Osteocyte (in vitro differentiated cells): ENCODE results near the gene ATXN7. TPM values are rescaled to one million over a fixed set of nuclear protein-coding genes. Genes with fewer than 3 reads are reported as not detected.

Source experiments
- DNase-seq: peaks from one replicate; pipeline ENCODE4 v3.0.0; 2021; ENCODE audit warnings: mixed read lengths; ENCODE audit not compliant: unreplicated experiment; ENCODE audit errors: extremely low spot score
- H3K27ac Mint-ChIP-seq: one replicate; pipeline ENCODE4 v1.8.0; 2021; ENCODE audit warnings: mild to moderate bottlenecking, mixed read lengths; ENCODE audit not compliant: unreplicated experiment
- H3K27me3 Mint-ChIP-seq: one replicate; pipeline ENCODE4 v1.8.0; 2021; ENCODE audit warnings: mixed read lengths; ENCODE audit not compliant: unreplicated experiment
- H3K36me3 Mint-ChIP-seq: one replicate; pipeline ENCODE4 v1.8.0; 2021; ENCODE audit warnings: mixed read lengths; ENCODE audit not compliant: unreplicated experiment
- H3K4me1 Mint-ChIP-seq: one replicate; pipeline ENCODE4 v1.8.0; 2021; ENCODE audit warnings: mixed read lengths; ENCODE audit not compliant: unreplicated experiment
- H3K4me3 Mint-ChIP-seq: one replicate; pipeline ENCODE4 v1.8.0; 2021; ENCODE audit warnings: mild to moderate bottlenecking, moderate library complexity, mixed read lengths; ENCODE audit not compliant: unreplicated experiment
- H3K9me3 Mint-ChIP-seq: one replicate; pipeline ENCODE4 v1.8.0; 2021; ENCODE audit warnings: mixed read lengths; ENCODE audit not compliant: unreplicated experiment
- total RNA-seq: library from RNA; stranded (reverse); gene quantifications from 2 replicates; pipeline ENCODE4 v1.2.1, GENCODE V29; 2021
- TF ChIP-seq, protein P1 (sequence below): fragments of 200-600 bp; sonication (generic); IDR thresholded peaks from 2 replicates; pipeline ENCODE4 v1.5.0; 2021; ENCODE audit warnings: antibody characterized with exemption, mild to moderate bottlenecking, moderate library complexity

ATXN7 gene
- total RNA-seq, 1 donor from 2014 or later: 22.7 TPM

DNA sequence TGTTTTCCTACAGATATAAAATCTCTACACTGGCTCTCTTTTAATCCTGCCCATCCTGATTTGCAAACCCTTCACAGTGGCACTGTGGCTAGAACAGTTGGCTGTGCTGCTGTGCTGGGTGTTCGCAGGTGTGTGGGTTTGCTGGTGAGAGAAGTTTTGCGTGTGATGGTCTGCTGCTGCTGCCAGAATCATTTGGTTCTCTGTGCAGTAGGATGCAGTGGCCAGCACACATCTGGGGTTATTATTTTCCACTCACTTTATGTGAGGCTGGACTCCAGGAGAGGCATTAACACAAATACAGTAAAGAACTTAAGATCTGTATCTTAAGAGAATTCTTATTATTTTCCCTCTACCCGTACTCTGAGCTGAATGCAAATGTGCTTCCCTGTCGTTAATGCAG lies 175.7 kb downstream of the ATXN7 start:
- Mint-ChIP-seq H3K36me3 (no peaks in the 10 kb centered on the region), H3K9me3 (peaks cover 2% of the 10 kb centered on the region), H3K27me3 (peaks cover 8% of the 10 kb centered on the region), H3K27ac (no peak overlapping the region), H3K4me1 (no peaks in the 10 kb centered on the region), H3K4me3 (no peak overlapping the region)
- no peak for DNase-seq
- TF ChIP-seq, protein P1, sequence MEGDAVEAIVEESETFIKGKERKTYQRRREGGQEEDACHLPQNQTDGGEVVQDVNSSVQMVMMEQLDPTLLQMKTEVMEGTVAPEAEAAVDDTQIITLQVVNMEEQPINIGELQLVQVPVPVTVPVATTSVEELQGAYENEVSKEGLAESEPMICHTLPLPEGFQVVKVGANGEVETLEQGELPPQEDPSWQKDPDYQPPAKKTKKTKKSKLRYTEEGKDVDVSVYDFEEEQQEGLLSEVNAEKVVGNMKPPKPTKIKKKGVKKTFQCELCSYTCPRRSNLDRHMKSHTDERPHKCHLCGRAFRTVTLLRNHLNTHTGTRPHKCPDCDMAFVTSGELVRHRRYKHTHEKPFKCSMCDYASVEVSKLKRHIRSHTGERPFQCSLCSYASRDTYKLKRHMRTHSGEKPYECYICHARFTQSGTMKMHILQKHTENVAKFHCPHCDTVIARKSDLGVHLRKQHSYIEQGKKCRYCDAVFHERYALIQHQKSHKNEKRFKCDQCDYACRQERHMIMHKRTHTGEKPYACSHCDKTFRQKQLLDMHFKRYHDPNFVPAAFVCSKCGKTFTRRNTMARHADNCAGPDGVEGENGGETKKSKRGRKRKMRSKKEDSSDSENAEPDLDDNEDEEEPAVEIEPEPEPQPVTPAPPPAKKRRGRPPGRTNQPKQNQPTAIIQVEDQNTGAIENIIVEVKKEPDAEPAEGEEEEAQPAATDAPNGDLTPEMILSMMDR: no peak

DNA sequence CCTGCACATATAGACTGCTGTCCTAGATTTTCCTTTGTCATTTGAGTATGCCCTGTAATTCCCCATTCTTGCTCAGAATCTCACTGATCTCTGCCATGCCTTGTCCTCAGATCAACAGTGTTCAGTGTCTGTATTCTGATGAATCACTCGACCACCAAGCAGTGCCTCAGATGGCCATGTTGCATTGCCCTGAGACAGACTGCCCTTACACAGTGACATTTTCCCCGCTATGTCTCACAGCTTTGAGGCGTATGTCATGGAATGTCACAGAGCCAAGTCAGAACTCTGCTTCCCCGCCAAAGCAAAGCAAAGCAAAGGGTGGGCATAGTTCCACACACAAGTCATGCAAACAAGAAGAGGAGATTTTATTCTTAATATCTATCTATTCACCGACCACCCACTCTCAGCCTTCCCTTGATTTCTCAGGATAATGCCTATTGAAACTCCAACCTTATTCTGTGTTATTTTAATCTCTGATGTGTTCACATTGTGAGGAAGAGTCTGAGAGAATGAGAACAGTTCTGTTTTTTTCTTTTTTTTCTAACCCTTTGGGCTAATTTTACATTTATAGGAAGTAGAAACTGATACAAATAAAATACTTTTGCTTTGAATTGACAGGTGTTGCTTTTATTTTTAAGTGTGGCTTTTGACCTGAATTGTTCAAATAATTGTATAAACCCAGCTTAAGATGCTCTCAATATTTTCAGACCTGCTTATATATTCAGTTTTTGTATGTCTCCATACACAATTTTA lies 176.5 kb downstream of the ATXN7 start:
- Mint-ChIP-seq H3K36me3 (no peaks in the 10 kb centered on the region), H3K4me3 (no peak overlapping the region), H3K9me3 (no peaks in the 10 kb centered on the region), H3K27ac (no peak overlapping the region), H3K27me3 (peaks cover 8% of the 10 kb centered on the region), H3K4me1 (no peaks in the 10 kb centered on the region)
- DNase-seq: no peak
- TF ChIP-seq, protein P1: no peak

GRCh38 chr3:64042952-64043351 lies 179.3 kb downstream of the ATXN7 start:
- H3K36me3 Mint-ChIP-seq: no peaks in the 10 kb centered on the region
- no peak overlapping the region for H3K27ac Mint-ChIP-seq
- no peak overlapping the region for H3K4me3 Mint-ChIP-seq
- H3K27me3 Mint-ChIP-seq: peaks cover 8% of the 10 kb centered on the region
- H3K9me3 Mint-ChIP-seq: no peaks in the 10 kb centered on the region
- TF ChIP-seq, protein P1: no peak
- H3K4me1 Mint-ChIP-seq: peaks cover 4% of the 10 kb centered on the region
- no peak for DNase-seq

DNA sequence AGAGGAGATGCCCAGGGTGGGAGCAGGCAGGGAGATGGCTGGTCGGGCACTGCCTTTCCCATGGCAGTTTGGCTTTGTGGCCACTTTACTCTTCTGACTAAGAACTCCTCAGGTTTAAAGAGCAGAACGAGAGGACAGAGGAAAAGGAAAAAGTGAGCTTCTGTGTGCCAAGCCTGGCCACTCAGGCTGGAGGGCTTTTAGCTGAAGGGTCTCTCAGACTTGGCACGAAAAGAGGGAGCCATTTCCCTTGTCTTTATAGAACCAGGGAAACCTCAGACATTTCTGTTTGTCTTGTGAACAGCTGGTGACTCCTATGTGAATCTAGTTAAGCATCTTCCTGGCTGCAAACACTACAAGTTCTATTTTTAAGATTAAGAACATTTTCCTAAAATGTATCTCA lies 182.9 kb downstream of the ATXN7 start:
- H3K4me3 Mint-ChIP-seq: no peak overlapping the region
- no peaks in the 10 kb centered on the region for H3K36me3 Mint-ChIP-seq
- peaks cover 4% of the 10 kb centered on the region for H3K4me1 Mint-ChIP-seq
- H3K27me3 Mint-ChIP-seq: no peaks in the 10 kb centered on the region
- H3K27ac Mint-ChIP-seq: no peak overlapping the region
- no peaks in the 10 kb centered on the region for H3K9me3 Mint-ChIP-seq
- TF ChIP-seq, protein P1: no peak
- DNase-seq: no peak

DNA sequence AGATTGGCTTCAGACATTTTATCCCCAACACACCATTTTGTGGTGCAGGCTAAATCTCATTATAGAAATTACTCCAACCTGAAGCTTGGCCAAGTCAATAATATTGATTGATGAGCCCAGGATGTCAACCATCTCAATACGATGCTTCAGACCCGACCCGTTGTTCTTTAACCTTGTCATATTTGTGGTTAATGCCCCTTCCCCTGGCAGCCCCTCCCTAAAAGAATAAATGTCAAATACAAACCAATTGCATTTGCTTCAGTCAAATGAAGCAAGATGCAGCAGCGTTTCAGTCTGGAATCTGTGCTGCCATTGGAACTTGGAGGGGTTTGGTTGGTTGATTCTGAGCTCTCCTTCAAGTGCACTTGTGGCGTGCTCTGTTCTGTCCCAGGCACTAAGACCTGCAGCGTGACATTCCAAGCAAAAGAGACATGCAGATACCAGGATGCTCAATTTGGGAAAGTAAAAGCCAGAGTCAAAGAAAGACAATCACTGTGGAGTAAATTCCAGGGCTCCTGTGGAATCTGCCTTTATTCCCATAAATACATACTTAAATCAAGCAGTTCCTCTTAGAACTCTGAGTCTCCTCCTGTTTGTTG lies 183.4 kb downstream of the ATXN7 start:
- Mint-ChIP-seq H3K27me3 (no peaks in the 10 kb centered on the region), H3K27ac (no peak overlapping the region), H3K36me3 (no peaks in the 10 kb centered on the region), H3K4me3 (no peak overlapping the region), H3K9me3 (no peaks in the 10 kb centered on the region), H3K4me1 (peaks cover 4% of the 10 kb centered on the region)
- DNase-seq: no peak
- TF ChIP-seq, protein P1: no peak
